ENCODE data around the gene PRTN3.

The PRTN3 gene

GRCh38 chr19:896999-897398 lies 56.2 kb downstream of the PRTN3 start:
- no peak for DNase-seq (ENCODE audit: extremely low read depth in 1 of 2, low read depth in 1 of 2)

- DNase-seq (ENCODE audit: extremely low read depth in 1 of 2, low read depth in 1 of 2) = no peak
These were observed 56.7 kb downstream of the PRTN3 start for GRCh38 chr19:897442-898039.

Measured in activated CD8-positive, alpha-beta memory T cell treated with anti-CD3 and anti-CD28 coated beads for 1 hour (primary cell).